Ureter (tissue), 1 donor: ENCODE results near the gene C1orf21. TPM values are rescaled to one million over a fixed set of nuclear protein-coding genes. Genes with fewer than 3 reads are reported as not detected.

Experiments
- DNase-seq: peaks from one replicate; pipeline ENCODE4 v3.0.0-alpha.2; 2020; ENCODE audit warnings: low spot score
- total RNA-seq: library from RNA; stranded (reverse); gene quantifications from one replicate; pipeline ENCODE4 v1.2.4, GENCODE V29; 2023
- donor health status: DM: yes; HTN: yes; CAD: no.

Gene C1orf21
- total RNA-seq, 1 donor from 2014 or later: 83.6 TPM

- DNase-seq: no peak
Measured at GRCh38 chr1:184485751-184486723, 99.2 kb downstream of the C1orf21 start.

GRCh38 chr1:184486761-184487445 is 100.1 kb downstream of the C1orf21 start:
- DNase-seq: no peak

GRCh38 chr1:184487531-184488193 is 100.8 kb downstream of the C1orf21 start:
- DNase-seq: no peak

- DNase-seq: no peak
Measured at GRCh38 chr1:184489908-184490307, 103.1 kb downstream of the C1orf21 start.

GRCh38 chr1:184492536-184492935 is 105.7 kb downstream of the C1orf21 start:
- DNase-seq: no peak

- no peak for DNase-seq
Measured at GRCh38 chr1:184493987-184494388, 107.2 kb downstream of the C1orf21 start.

- DNase-seq: no peak
Measured at GRCh38 chr1:184494929-184495328, 108.1 kb downstream of the C1orf21 start.

GRCh38 chr1:184497959-184498723 is 111.3 kb downstream of the C1orf21 start:
- no peak for DNase-seq

GRCh38 chr1:184499616-184500015 is 112.8 kb downstream of the C1orf21 start:
- DNase-seq: no peak

GRCh38 chr1:184502161-184502560 is 115.3 kb downstream of the C1orf21 start:
- DNase-seq: no peak

GRCh38 chr1:184503221-184503749 is 116.5 kb downstream of the C1orf21 start:
- no peak for DNase-seq

- no peak for DNase-seq
Measured at GRCh38 chr1:184504040-184504954, 117.5 kb downstream of the C1orf21 start.

- DNase-seq: no peak
Measured at GRCh38 chr1:184504955-184505338, 118.1 kb downstream of the C1orf21 start.

GRCh38 chr1:184506481-184506880 is 119.7 kb downstream of the C1orf21 start:
- no peak for DNase-seq

- DNase-seq: no peak
Measured at GRCh38 chr1:184507165-184507564, 120.3 kb downstream of the C1orf21 start.

- no peak for DNase-seq
Measured at GRCh38 chr1:184507604-184508280, 120.9 kb downstream of the C1orf21 start.

GRCh38 chr1:184509105-184509504 is 122.3 kb downstream of the C1orf21 start:
- DNase-seq: no peak

GRCh38 chr1:184510110-184510509 is 123.3 kb downstream of the C1orf21 start:
- no peak for DNase-seq

- no peak for DNase-seq
Measured at GRCh38 chr1:184512724-184513123, 125.9 kb downstream of the C1orf21 start.

- no peak for DNase-seq
Measured at GRCh38 chr1:184513421-184513820, 126.6 kb downstream of the C1orf21 start.
